Measurements from ENCODE around the gene TMEM97.
"Not testable (repeated sequence)": the region's sequence is repeated elsewhere in the genome, so short reads cannot be mapped to it uniquely, and the experiment has no call there.

Gene TMEM97

DNA sequence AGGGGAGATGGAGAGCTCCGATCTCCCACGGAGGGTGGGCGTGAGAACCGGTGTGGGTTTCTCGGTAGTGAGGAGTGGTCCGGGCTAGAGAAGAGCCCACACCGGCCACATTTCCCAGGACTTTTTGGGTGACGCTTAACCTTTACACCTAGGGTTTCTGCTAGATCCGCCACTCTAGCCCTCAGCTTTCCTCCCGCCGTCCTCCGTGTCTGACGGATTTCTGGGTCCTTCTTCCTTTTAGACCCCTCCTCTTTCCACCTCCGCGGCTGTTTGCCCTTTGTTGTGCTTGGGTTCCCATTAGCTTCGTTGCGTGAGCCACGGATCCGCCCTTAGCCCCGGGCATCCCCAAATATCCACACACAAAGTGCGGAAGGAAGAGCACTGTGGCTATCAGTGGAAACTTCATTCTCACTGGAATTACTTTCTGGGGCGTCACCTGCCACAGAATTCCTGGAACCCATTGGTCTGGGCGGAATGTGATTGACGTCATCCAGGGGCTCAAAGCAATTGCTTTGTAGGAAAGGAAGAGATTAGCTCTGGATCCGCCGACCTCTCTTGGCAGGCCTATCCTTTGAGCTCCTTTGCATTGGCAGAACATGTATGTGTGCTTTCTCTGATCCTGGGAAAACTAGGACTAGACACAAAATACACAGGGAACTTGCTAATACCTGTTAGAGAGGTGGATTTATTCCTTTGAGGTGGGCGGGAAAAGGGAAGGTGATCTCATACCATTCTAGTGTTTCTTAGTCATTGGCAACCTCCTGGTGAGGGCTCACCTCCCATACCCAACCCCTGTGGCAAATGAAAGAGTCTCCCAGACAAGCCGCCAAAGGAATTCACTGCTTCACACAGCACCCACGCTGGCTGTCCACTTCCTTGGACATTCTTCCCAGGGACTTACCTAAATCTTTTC is 17.2 kb downstream of the TMEM97 start:
- peak; percentile 80 for DNase-seq (ENCODE audit: low read depth, low spot score)

GRCh38 chr17:28338056-28338768 is 19.2 kb downstream of the TMEM97 start:
- H3K27ac ChIP-seq, result peak overlapping the region; percentile 99

More for the DNA sequence above, 17.2 kb downstream of the TMEM97 start:
- peak overlapping the region; percentile 99 for H3K27ac ChIP-seq

DNA sequence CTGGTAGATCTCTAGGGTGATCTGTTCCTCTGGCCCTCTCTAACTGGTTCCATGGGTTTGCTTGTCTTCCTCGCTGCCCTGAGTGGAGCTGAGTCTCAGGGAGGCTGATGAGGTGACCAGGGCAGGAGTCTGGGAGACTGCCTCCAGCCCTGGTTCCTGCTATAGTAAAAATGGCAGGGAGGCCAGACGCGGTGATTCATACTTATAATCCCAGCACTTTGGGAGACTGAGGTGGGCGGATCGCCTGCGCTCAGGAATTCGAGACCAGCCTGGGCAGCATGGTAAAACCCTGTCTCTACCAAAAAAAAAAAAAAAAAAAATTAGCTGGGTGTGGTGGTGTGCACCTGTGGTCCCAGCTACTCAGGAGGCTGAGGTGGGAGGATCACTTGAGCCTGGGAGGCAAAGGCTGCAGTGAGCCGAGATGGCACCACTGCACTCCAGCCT is 19.8 kb downstream of the TMEM97 start:
- peak overlapping the region; percentile 99 for H3K27ac ChIP-seq
- DNase-seq (ENCODE audit: low read depth, low spot score), result not testable (repeated sequence)

More at GRCh38 chr17:28338056-28338768, 19.2 kb downstream of the TMEM97 start:
- DNase-seq (ENCODE audit: low read depth, low spot score), result no peak

GRCh38 chr17:28339431-28339830 is 20.4 kb downstream of the TMEM97 start:
- no peak for DNase-seq (ENCODE audit: low read depth, low spot score)

DNA sequence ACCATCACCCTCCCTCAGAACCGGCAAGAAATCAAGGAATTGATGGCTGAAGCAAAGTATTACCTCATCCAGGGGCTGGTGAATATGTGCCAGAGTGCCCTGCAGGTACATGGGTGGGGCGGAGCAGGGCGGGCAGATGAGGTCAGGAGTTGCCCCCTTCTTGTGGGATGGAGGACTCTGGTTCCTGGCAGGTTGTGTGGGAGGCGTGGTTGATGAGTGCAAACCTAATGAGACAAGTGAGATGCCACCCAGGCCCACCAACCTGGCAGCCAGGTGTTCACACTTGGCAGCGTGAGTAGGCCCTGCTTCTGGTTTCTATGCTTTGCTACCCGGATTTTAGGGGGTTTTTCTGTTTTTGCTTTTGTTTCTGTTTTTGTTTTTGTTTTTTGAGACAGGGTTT is 21.4 kb downstream of the TMEM97 start:
- H3K27ac ChIP-seq, result no peak overlapping the region

More at GRCh38 chr17:28339431-28339830, 20.4 kb downstream of the TMEM97 start:
- peak overlapping the region; percentile 99 for H3K27ac ChIP-seq

DNA sequence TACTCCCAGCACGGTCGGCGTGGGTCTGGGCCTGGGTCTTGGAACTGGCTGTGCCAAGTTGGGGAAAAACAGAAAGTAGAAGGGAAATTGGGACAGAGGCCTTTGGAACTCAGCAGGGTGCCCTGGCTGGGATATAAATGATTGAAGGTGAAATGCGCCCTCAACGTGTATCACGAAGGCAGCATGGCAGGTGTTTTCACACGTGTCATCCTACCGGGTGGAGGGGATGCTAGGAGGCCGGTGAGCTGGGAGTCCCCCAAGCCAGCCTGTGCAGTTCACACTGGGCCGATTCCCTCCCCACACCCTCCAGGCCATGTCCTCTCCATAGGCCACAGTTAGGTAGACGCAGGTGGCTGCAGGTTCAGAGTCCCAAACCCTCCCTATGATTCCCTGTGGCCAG is 22.5 kb downstream of the TMEM97 start:
- no peak overlapping the region for H3K27ac ChIP-seq
- DNase-seq (ENCODE audit: low read depth, low spot score), result no peak

More for the DNA sequence above, 21.4 kb downstream of the TMEM97 start:
- DNase-seq (ENCODE audit: low read depth, low spot score), result no peak

DNA sequence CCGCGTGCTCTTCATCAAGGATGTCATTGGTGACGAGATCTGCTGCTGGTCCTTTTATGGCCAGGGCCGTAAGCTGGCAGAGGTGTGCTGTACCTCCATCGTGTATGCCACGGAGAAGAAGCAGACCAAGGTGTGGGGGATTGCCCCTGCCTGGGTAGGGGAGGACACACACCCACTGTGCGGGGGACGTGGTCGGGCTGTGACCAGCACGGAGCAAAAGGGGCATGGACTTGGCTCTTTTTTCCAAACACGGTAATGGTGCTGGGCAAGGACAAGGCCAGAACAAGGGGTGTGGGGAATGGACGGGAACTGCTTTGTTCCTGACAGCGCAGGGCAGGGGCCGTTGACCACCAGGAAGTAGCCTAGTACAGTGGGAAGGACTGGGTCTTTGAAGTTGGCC is 23.3 kb downstream of the TMEM97 start:
- DNase-seq (ENCODE audit: low read depth, low spot score), result no peak
- H3K27ac ChIP-seq, result no peak overlapping the region

DNA sequence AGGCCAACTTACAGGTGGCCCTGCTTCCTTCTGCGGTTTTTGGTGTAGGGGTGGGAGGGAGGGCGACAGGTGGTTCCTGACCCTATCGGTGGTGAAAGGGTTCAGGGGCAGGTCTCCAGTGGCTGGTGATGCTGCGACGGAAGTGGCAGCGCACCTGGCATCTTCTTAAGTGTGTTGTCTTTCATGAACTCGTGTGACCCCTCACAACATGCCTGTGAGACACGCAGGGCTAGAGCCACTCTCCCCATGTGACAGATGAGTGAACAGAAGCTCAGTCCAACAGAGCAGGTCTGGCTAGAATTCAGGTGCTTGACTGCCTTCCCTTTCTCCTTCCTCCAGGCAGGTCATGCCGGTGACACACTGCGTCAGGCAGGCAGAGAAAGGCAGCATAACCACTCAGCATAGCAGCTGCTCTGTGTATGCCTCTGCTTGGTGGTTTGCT is 24.5 kb downstream of the TMEM97 start:
- DNase-seq (ENCODE audit: low read depth, low spot score), result no peak
- H3K27ac ChIP-seq, result no peak overlapping the region

GRCh38 chr17:28344011-28344410 is 25.0 kb downstream of the TMEM97 start:
- no peak overlapping the region for H3K27ac ChIP-seq
- no peak for DNase-seq (ENCODE audit: low read depth, low spot score)

DNA sequence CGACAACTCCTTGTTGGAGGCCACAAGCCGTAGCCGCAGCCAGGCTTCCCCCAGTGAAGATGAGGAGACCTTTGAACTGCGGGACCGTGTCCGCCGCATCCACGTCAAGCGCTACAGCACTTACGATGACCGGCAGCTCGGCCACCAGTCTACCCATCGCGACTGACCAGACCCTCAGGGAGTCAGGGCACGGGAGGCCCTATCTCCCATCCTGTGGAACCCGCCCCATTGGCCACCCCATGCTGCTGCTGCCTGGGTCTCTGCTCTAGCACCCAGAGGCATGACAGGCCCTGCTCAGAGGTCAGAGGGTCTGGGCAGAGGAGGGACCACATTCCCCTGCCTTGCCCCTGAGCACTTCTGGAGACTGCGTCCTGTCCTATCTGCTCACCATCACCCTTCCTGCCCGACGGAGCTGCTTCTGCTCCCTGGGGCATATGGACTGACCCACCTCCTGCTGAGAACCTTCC is 25.5 kb downstream of the TMEM97 start:
- no peak overlapping the region for H3K27ac ChIP-seq
- no peak for DNase-seq (ENCODE audit: low read depth, low spot score)

GRCh38 chr17:28345419-28346198 is 26.6 kb downstream of the TMEM97 start:
- H3K27ac ChIP-seq, result peak overlapping the region; percentile 85
- DNase-seq (ENCODE audit: low read depth, low spot score), result no peak

- H3K27ac ChIP-seq, result peak overlapping the region; percentile 85
- DNase-seq (ENCODE audit: low read depth, low spot score), result no peak
Observed at GRCh38 chr17:28346199-28346580, 27.2 kb downstream of the TMEM97 start.

DNA sequence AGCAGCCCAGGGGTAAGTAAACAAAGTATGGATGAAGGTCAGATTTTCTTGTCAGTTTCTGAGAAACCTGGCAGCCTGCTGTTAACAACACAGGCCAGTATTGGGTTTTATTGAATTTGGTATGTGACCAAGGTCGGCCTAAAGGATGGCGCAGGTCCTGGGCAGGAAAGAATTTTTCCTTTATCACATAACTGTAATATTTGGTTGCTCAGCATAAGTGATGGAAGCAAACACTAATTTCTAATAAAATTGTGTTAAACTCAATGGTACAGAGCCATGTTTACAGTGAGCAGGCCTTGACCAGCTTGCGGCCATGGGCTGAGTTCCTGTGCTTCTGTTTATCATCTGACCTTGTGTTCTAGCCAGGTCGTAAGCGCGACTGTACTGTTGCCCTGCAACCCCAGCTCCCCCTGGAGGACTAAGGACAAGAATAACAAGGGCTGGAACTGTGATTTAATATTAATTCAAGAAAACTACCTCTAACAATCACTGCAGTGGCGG is 27.8 kb downstream of the TMEM97 start:
- H3K27ac ChIP-seq, result peak overlapping the region; percentile 85
- no peak for DNase-seq (ENCODE audit: low read depth, low spot score)

DNA sequence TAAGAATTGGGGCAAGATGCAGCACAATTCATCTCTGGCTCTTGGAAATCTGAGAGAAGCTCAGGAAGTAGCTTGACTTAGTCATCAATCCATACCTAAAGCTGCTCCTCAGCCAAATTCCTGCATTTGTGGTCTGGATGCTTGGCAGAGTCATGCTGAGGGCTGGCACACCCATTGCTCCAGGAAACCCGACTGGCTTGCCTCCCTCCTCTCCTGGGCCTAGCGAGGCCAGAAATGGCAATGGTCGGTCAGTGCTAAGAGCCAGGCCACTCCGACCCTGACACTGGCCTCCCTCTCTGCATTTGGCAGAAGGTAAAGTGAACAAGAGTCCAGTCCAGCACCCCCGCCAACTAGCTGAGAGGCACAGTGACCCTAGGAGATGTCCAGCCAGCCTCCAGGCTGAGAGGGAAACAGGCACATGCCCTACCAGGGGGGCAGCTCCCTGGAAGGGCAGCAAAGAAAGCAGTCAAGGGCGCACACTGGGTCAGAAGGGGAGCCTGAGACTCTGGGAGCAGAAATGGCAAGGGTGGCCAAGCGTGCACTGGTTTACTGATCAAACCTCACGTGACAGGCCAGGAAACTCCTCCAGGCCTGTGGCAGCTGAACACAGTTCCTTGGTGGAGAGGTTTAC is 28.4 kb downstream of the TMEM97 start:
- peak; percentile 82 for DNase-seq (ENCODE audit: low read depth, low spot score)
- H3K27ac ChIP-seq, result peak overlapping the region; percentile 85

DNA sequence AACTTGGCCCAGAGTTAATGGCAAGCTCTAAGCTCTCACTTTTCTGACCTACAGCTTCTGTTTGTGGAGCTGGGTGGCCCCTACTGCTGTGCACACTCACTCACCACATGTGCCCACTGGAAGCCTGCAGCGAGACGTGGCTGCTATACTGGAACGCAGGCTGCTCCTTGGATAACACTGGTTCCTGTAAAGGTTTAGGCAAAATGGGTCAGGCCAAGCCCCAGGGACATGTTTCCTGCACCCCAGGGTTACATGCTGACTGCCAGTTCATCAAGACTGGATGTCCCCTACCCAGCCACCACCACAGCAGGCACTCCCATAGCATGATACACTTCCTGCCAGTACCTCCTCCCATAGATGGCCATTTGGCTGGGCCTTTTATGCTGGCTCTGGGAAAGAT is 30.0 kb downstream of the TMEM97 start:
- no peak for DNase-seq (ENCODE audit: low read depth, low spot score)
- H3K27ac ChIP-seq, result no peak overlapping the region

GRCh38 chr17:28350271-28350670 is 31.3 kb downstream of the TMEM97 start:
- no peak for DNase-seq (ENCODE audit: low read depth, low spot score)
- H3K27ac ChIP-seq, result no peak overlapping the region

- peak within 1 kb of the TSS; percentile 53 for H3K27ac ChIP-seq
- peak; percentile 78 for DNase-seq (ENCODE audit: low read depth, low spot score)
Observed at GRCh38 chr17:28357061-28357900, 38.3 kb downstream of the TMEM97 start, which contains the start of gene POLDIP2. POLDIP2 (minus strand) TSS chr17:28357527; CDS start chr17:28357448, 79 bp downstream.

DNA sequence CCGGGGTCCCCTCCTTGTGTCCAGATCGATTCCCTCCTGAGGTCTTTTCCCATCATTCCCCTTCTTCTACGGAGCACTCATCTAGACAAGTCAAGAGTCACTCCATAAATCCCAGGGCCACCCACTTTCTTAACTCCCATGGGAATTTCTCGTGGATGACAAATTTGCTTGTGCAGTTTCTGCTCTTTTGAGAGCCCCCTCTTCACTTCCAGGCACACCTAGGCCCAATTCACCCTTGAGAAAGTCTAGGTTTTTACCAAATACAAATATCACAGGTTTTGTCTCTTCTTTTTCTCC is 38.8 kb downstream of the TMEM97 start:
- no peak for DNase-seq (ENCODE audit: low read depth, low spot score)
- peak overlapping the region; percentile 53 for H3K27ac ChIP-seq

DNA sequence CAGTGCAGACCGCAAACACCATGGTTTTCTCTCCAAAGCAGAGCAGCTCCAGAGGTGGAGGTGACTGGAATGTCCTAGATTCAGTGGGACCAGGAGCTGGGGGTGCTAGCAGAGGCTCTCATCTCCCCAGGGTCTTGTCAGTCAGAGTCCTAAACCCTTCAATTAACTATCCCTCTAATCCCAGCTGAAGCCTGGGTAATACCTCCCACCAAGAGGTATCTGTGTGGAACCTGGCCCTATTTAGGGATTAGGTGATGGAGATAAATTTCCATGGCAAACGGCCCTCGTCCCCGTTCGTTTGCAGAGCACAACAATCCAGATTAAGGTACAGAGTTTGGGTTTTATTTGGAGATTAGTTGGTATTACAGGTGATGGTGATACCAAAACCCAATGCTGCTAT is 44.2 kb downstream of the TMEM97 start:
- no peak overlapping the region for H3K27ac ChIP-seq
- DNase-seq (ENCODE audit: low read depth, low spot score), result no peak

All from epithelial cell of prostate (primary cell).